Ishikawa (cell line): Measurements from ENCODE around the gene C3orf52.

Experiments used
- CEBPB ChIP-seq: IDR thresholded peaks from 2 replicates; pipeline ENCODE4 v1.6.1; 2012
- CREB1 ChIP-seq: IDR thresholded peaks from 2 replicates; pipeline ENCODE4 v1.6.1; 2012; ENCODE audit warnings: low read depth
- EGR1 ChIP-seq: IDR thresholded peaks from 2 replicates; pipeline ENCODE4 v1.6.1; 2012
- EP300 ChIP-seq: IDR thresholded peaks from 2 replicates; pipeline ENCODE4 v1.6.1; 2012; ENCODE audit warnings: borderline replicate concordance
- FOXM1 ChIP-seq: IDR thresholded peaks from 2 replicates; pipeline ENCODE4 v1.6.1; 2012; ENCODE audit warnings: low read depth, borderline replicate concordance
- NFIC ChIP-seq: IDR thresholded peaks from 2 replicates; pipeline ENCODE4 v1.6.1; 2012
- RAD21 ChIP-seq: IDR thresholded peaks from 2 replicates; pipeline ENCODE4 v1.6.1; 2012; ENCODE audit warnings: low read depth
- REST ChIP-seq: IDR thresholded peaks from 2 replicates; pipeline ENCODE4 v1.6.1; 2012; ENCODE audit warnings: low read depth, mild to moderate bottlenecking
- TAF1 ChIP-seq: IDR thresholded peaks from 2 replicates; pipeline ENCODE4 v1.6.1; 2012; ENCODE audit warnings: low read depth, mild to moderate bottlenecking
- TCF12 ChIP-seq: IDR thresholded peaks from 2 replicates; pipeline ENCODE4 v1.6.1; 2012; ENCODE audit warnings: low read depth
- TEAD4 ChIP-seq: IDR thresholded peaks from 2 replicates; pipeline ENCODE4 v1.6.1; 2012
- YY1 ChIP-seq: IDR thresholded peaks from 2 replicates; pipeline ENCODE4 v1.6.1; 2012; ENCODE audit warnings: low read depth
- ZBTB7A ChIP-seq: IDR thresholded peaks from 2 replicates; pipeline ENCODE4 v1.6.1; 2012; ENCODE audit warnings: low read depth
- TF ChIP-seq, protein P1 (sequence below): IDR thresholded peaks from 2 replicates; pipeline ENCODE4 v1.6.1; 2012
- TF ChIP-seq, protein P2 (sequence below): IDR thresholded peaks from 2 replicates; pipeline ENCODE4 v1.6.1; 2012

C3orf52 gene

GRCh38 chr3:112136959-112137693 lies 50.9 kb downstream of the C3orf52 start:
- no peak for TF ChIP-seq EGR1
- no peak for TF ChIP-seq NFIC
- peak; percentile 85 for TF ChIP-seq RAD21
- TF ChIP-seq, protein P1, sequence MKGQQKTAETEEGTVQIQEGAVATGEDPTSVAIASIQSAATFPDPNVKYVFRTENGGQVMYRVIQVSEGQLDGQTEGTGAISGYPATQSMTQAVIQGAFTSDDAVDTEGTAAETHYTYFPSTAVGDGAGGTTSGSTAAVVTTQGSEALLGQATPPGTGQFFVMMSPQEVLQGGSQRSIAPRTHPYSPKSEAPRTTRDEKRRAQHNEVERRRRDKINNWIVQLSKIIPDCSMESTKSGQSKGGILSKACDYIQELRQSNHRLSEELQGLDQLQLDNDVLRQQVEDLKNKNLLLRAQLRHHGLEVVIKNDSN, result no peak
- TF ChIP-seq CEBPB, result no peak
- TF ChIP-seq CREB1, result no peak
- TF ChIP-seq EP300, result no peak
- TF ChIP-seq TAF1, result no peak

- TF ChIP-seq EGR1 (no peak), REST (no peak), TAF1 (no peak), TEAD4 (no peak), TCF12 (no peak), ZBTB7A (no peak), CREB1 (no peak), FOXM1 (no peak), RAD21 (no peak), YY1 (no peak), CEBPB (no peak), NFIC (no peak)
- TF ChIP-seq, protein P1, result no peak
- TF ChIP-seq, protein P2, sequence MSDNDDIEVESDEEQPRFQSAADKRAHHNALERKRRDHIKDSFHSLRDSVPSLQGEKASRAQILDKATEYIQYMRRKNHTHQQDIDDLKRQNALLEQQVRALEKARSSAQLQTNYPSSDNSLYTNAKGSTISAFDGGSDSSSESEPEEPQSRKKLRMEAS, result no peak
These were observed 51.6 kb downstream of the C3orf52 start for GRCh38 chr3:112137781-112138180.

- TF ChIP-seq ZBTB7A, result no peak
- no peak for TF ChIP-seq FOXM1
- TF ChIP-seq EGR1, result no peak
- TF ChIP-seq, protein P1, result no peak
- TF ChIP-seq CREB1, result no peak
- no peak for TF ChIP-seq TCF12
- TF ChIP-seq YY1, result no peak
- no peak for TF ChIP-seq EP300
- TF ChIP-seq NFIC, result no peak
- TF ChIP-seq REST, result no peak
- no peak for TF ChIP-seq CEBPB
- no peak for TF ChIP-seq RAD21
- TF ChIP-seq TEAD4, result no peak
- TF ChIP-seq, protein P2, result no peak
- TF ChIP-seq TAF1, result no peak
These were observed 52.2 kb downstream of the C3orf52 start for GRCh38 chr3:112138219-112138969.

GRCh38 chr3:112140584-112140983 lies 54.4 kb downstream of the C3orf52 start:
- TF ChIP-seq CREB1 (no peak), EP300 (no peak), FOXM1 (no peak), EGR1 (no peak), TEAD4 (no peak), CEBPB (no peak), TAF1 (no peak), RAD21 (no peak), NFIC (no peak), TCF12 (no peak), REST (no peak), ZBTB7A (no peak), YY1 (no peak)
- TF ChIP-seq, protein P2, result no peak
- TF ChIP-seq, protein P1, result no peak
